Lower leg skin (tissue), 4 donors: Measurements from ENCODE around the gene HMBS. TPM values are rescaled to one million over a fixed set of nuclear protein-coding genes. Genes with fewer than 3 reads are reported as not detected.
"Not testable (repeated sequence)": the region's sequence is repeated elsewhere in the genome, so short reads cannot be mapped to it uniquely, and the experiment has no call there.

ENCODE experiments used
- DNase-seq, 2 donors: peaks; one replicate each; pipeline ENCODE4 v3.0.0-alpha.2; 2019; ENCODE audit warnings: low spot score in 2 of 2
- H3K4me3 ChIP-seq: fragments of 200-600 bp; sonication (generic); 2 replicates; pipeline ENCODE4 v1.5.1; 2017; ENCODE audit warnings: mild to moderate bottlenecking, low read depth; ENCODE audit not compliant: poor library complexity, severe bottlenecking
- CTCF ChIP-seq, 3 donors: fragments of 450-650 bp; IDR thresholded peaks; one replicate each; pipeline ENCODE4 v1.5.1; 2016; ENCODE audit warnings: antibody characterized with exemption in 3 of 3, mild to moderate bottlenecking in 3 of 3, moderate library complexity in 2 of 3
- POLR2A ChIP-seq, 2 donors: fragments of 450-650 bp; IDR thresholded peaks; one replicate each; pipeline ENCODE4 v1.6.1; 2016 to 2017; ENCODE audit warnings: antibody characterized with exemption in 2 of 2, mild to moderate bottlenecking in 1 of 2, moderate library complexity in 1 of 2
- WGBS, 2 donors: methylation state at CpG; one replicate each; pipeline ENCODE4 v1.1.5; 2018; 5-methylcytosine and 5-hydroxymethylcytosine counted together
- intact Hi-C: fragments of 100-400 bp; cut with DNase I; formaldehyde crosslinking; loops from one replicate; pipeline ENCODE4 v1.15.0; 2023; ENCODE audit warnings: low total_unique reads
- total RNA-seq, 4 donors: library from RNA; depleted of rRNA; stranded (reverse); fragments of >200 nt; gene quantifications; one replicate each; pipeline ENCODE4 v1.1.0, GENCODE V29; 2016

HMBS gene
- total RNA-seq, 4 donors from 2014 or later: 8.8 to 11.9 (median 11.1) TPM

- intact Hi-C loops: no loop called here
- no peak for TF ChIP-seq POLR2A (IDR thresholded peaks at IDR 0.05)
- TF ChIP-seq CTCF (IDR thresholded peaks at IDR 0.05): no peak
- no peak for DNase-seq
Observed at GRCh38 chr11:119130662-119131061, 46.0 kb downstream of the HMBS start.

GRCh38 chr11:119134389-119134978 lies 49.8 kb downstream of the HMBS start:
- H3K4me3 ChIP-seq: no peak overlapping the region
- TF ChIP-seq POLR2A (IDR thresholded peaks at IDR 0.05) (no peak), CTCF (IDR thresholded peaks at IDR 0.05) (no peak)
- intact Hi-C loops: no loop called here
- DNase-seq: no peak
- 62 to 77% methylated on average over 4 of the region's 4 CpGs for WGBS, 2 donors

More at GRCh38 chr11:119130662-119131061, 46.0 kb downstream of the HMBS start:
- no peak overlapping the region for H3K4me3 ChIP-seq
- WGBS, 2 donors: 82 to 91% methylated on average over 3 of the region's 3 CpGs

- H3K4me3 ChIP-seq, intact Hi-C loops, DNase-seq: not testable (repeated sequence)
- WGBS, 2 donors: 90% methylated on average over 10 of the region's 10 CpGs
Observed at GRCh38 chr11:119139276-119139675, 54.6 kb downstream of the HMBS start.

Other genes starting within 250 kb of the HMBS start
- gene CXCR5, start 201.0 kb upstream of the HMBS start, total RNA-seq: not detected
- gene BCL9L, start 159.0 kb upstream of the HMBS start, total RNA-seq: 10 to 100 TPM; 34.5 to 59.4 (median 45.8) TPM
- gene UPK2, start 128.6 kb upstream of the HMBS start, total RNA-seq: not detected
- not detected for gene FOXR1, start 113.1 kb upstream of the HMBS start, total RNA-seq
- gene CENATAC, start 86.7 kb upstream of the HMBS start, total RNA-seq: 10 to 100 TPM; 21.2 to 66.8 (median 39.9) TPM
- 1,000 to 10,000 TPM; 1,252 to 2,859 (median 1,930) TPM for gene RPS25, start 66.5 kb upstream of the HMBS start, total RNA-seq
- 10 to 100 TPM; 40.3 to 53.4 (median 52.2) TPM for gene TRAPPC4, start 66.1 kb upstream of the HMBS start, total RNA-seq
- gene SLC37A4, start 54.0 kb upstream of the HMBS start, total RNA-seq: 10 to 100 TPM; 14.0 to 25.4 (median 19.5) TPM
- 10 to 100 TPM; 21.8 to 47.0 (median 33.0) TPM for gene HYOU1, start 27.7 kb upstream of the HMBS start, total RNA-seq
- 10 to 100 TPM; 30.2 to 44.1 (median 41.3) TPM for gene VPS11, start 17.1 kb upstream of the HMBS start, total RNA-seq
- 10 to 100 TPM; 18.9 to 46.9 (median 27.5) TPM for gene DPAGT1, start 17.0 kb downstream of the HMBS start, total RNA-seq
- 10 to 100 TPM; 16.8 to 27.2 (median 22.6) TPM for gene C2CD2L, start 22.5 kb downstream of the HMBS start, total RNA-seq
- gene HINFP, start 36.7 kb downstream of the HMBS start, total RNA-seq: 10 to 100 TPM; 15.0 to 39.6 (median 31.2) TPM
- gene ABCG4, start 64.2 kb downstream of the HMBS start, total RNA-seq: 1 to 10 TPM in 1 of 4 donors, under 1 TPM in 3; 0.52 to 1.1 (median 0.67) TPM
- gene NLRX1, start 83.8 kb downstream of the HMBS start, total RNA-seq: 10 to 100 TPM; 31.4 to 58.0 (median 47.1) TPM
- under 1 TPM in 2 of 4 donors, not detected in 2; 0.27 to 0.53 TPM for gene NHERF4, start 100.6 kb downstream of the HMBS start, total RNA-seq
- gene CBL, start 121.5 kb downstream of the HMBS start, total RNA-seq: 10 to 100 TPM; 11.7 to 14.6 (median 14.0) TPM
- 100 to 1,000 TPM; 103 to 198 (median 183) TPM for gene MCAM, start 232.2 kb downstream of the HMBS start, total RNA-seq
- gene RNF26, start 249.6 kb downstream of the HMBS start, total RNA-seq: 10 to 100 TPM in 3 of 4 donors, 1 to 10 TPM in 1; 6.7 to 16.8 (median 13.1) TPM